ENCODE measurements around the gene STK32C. TPM values are rescaled to one million over a fixed set of nuclear protein-coding genes. Genes with fewer than 3 reads are reported as not detected.

Gene STK32C
- total RNA-seq, 2 donors from 2014 or later = 8.4 to 9.9 TPM

DNA sequence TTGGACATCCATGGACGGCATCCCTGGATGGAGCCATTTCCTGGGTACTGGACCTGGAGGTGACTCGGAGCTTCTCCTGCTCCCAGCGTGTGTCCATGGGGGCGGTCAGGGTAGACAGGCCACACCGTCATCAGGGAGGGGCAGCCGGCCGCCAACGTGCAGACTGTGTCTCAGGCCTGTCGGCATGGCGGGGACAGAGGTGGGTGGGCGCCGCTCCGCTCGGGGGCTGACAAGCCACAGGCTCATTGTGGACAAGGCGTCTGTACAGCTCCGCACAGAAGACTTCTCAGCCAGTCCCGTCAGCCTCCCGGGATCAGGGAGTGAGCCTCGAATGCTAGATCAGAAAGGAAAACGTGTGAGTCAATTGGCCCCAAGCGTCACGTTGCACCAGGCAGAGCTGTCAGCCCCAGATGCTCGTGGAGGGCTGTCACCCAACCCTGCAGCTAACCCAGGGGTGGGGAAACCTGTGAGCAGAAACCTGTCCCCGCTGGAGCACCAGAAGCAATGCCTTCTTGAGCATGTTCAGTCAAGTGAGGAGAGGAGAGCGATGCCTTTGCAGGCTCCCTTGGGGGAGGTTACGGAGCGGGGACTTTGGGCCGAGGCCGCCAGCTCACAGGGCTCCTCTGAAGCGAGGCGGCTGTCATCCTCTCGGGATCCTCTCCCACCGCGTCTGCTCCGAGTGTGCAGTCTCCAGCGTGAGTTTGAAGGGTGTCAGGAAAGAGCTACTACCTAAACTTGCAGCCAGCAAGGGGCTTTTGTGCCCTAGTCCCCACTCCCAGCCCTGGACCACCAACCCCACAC is 137.0 kb downstream of the STK32C start:
- peaks cover 2% of the 10 kb centered on the region for H3K27me3 Mint-ChIP-seq (ENCODE audit: insufficient read depth)
- WGBS, 2 experiments (ENCODE audit: insufficient coverage in 1 of 2, insufficient read length in 1 of 2) = 84 to 88% methylated on average over 30 to 36 of the region's 36 CpGs
- peaks cover 7% of the 10 kb centered on the region for H3K9me3 Mint-ChIP-seq
- H3K4me3 Mint-ChIP-seq = no peak overlapping the region
- no peak for TF ChIP-seq CTCF (conservative IDR thresholded peaks at IDR 0.05)
- no peak for DNase-seq
- Histone ChIP-seq H3K27me3 (ENCODE audit: control insufficient read depth, insufficient read depth, low read length, poor library complexity, severe bottlenecking) (peaks cover 9% of the 10 kb centered on the region), H3K9ac (ENCODE audit: extremely low read depth, low read length, poor library complexity, severe bottlenecking) (no peak overlapping the region), H3K4me3 (ENCODE audit: low read length) (no peak overlapping the region), H3K9me3 (ENCODE audit: control insufficient read depth, low read length) (no peaks in the 10 kb centered on the region), H3K36me3 (ENCODE audit: control insufficient read depth, insufficient read depth, low read length) (no peaks in the 10 kb centered on the region), H3K4me1 (ENCODE audit: control insufficient read depth, insufficient read depth, low read length) (no peaks in the 10 kb centered on the region), H3K27ac (ENCODE audit: low read depth, low read length) (no peak overlapping the region)
- no peaks in the 10 kb centered on the region for H3K36me3 Mint-ChIP-seq (ENCODE audit: low read depth)
- no peaks in the 10 kb centered on the region for H3K4me1 Mint-ChIP-seq
- no peak overlapping the region for H3K27ac Mint-ChIP-seq

GRCh38 chr10:132169766-132170560 is 137.8 kb downstream of the STK32C start:
- H3K27ac ChIP-seq (ENCODE audit: low read depth, low read length) = no peak overlapping the region
- TF ChIP-seq CTCF (conservative IDR thresholded peaks at IDR 0.05) = peak; percentile 20
- H3K27me3 ChIP-seq (ENCODE audit: control insufficient read depth, insufficient read depth, low read length, poor library complexity, severe bottlenecking) = peaks cover 3% of the 10 kb centered on the region
- H3K36me3 Mint-ChIP-seq (ENCODE audit: low read depth) = no peaks in the 10 kb centered on the region
- H3K4me3 Mint-ChIP-seq = no peak overlapping the region
- H3K27ac Mint-ChIP-seq = no peak overlapping the region
- H3K9me3 ChIP-seq (ENCODE audit: control insufficient read depth, low read length) = no peaks in the 10 kb centered on the region
- 91 to 93% methylated on average over 41 to 46 of the region's 46 CpGs for WGBS, 2 experiments (ENCODE audit: insufficient coverage in 1 of 2, insufficient read length in 1 of 2)
- no peaks in the 10 kb centered on the region for H3K4me1 ChIP-seq (ENCODE audit: control insufficient read depth, insufficient read depth, low read length)
- peaks cover 7% of the 10 kb centered on the region for H3K9me3 Mint-ChIP-seq
- DNase-seq = no peak
- H3K4me3 ChIP-seq (ENCODE audit: low read length) = no peak overlapping the region
- H3K36me3 ChIP-seq (ENCODE audit: control insufficient read depth, insufficient read depth, low read length) = no peaks in the 10 kb centered on the region
- H3K4me1 Mint-ChIP-seq = no peaks in the 10 kb centered on the region
- H3K9ac ChIP-seq (ENCODE audit: extremely low read depth, low read length, poor library complexity, severe bottlenecking) = no peak overlapping the region
- H3K27me3 Mint-ChIP-seq (ENCODE audit: insufficient read depth) = peaks cover 2% of the 10 kb centered on the region

DNA sequence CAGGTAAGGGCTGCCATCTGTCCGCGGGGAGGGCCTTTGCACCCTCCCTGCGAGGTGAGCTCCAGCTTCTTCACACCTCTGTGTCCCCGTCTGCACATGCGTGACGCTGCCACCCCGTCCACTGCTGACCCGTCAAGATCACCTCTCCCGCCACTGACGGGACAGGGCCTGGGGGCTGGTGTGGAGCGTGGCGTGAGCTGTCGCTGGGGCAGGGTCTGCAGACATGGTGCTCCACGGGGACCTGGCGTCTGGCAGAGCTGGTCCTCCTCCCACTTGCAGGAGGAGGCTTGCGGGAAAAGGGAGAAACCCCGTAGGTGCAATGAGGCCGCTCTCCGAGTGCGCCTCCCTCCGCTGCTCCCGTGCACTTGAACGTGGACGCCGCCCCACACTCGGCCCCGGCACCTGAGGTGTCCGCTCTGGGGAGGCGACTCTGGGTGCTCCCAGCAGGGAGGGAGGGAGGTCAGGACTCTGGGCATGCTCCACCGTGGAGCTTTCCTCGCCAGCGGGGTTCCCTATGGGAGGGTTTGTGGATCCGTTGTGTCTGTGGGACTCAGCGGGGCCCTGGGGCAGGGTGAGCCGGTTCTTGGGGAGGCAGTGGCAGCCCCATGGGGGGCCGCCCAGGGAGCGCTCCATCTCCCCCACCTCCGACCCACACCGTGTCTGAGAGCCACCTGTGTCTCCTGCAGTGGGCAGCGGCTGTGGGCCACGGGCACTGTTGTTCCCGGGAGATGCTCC is 138.6 kb downstream of the STK32C start:
- WGBS, 2 experiments (ENCODE audit: insufficient coverage in 1 of 2, insufficient read length in 1 of 2) = 94 to 97% methylated on average over 30 to 42 of the region's 42 CpGs
- no peak overlapping the region for H3K27ac Mint-ChIP-seq
- TF ChIP-seq CTCF (conservative IDR thresholded peaks at IDR 0.05) = no peak
- peaks cover 2% of the 10 kb centered on the region for H3K27me3 Mint-ChIP-seq (ENCODE audit: insufficient read depth)
- no peak overlapping the region for H3K9ac ChIP-seq (ENCODE audit: extremely low read depth, low read length, poor library complexity, severe bottlenecking)
- no peaks in the 10 kb centered on the region for H3K4me1 ChIP-seq (ENCODE audit: control insufficient read depth, insufficient read depth, low read length)
- H3K9me3 ChIP-seq (ENCODE audit: control insufficient read depth, low read length) = no peaks in the 10 kb centered on the region
- H3K4me3 Mint-ChIP-seq = no peak overlapping the region
- H3K9me3 Mint-ChIP-seq = peaks cover 5% of the 10 kb centered on the region
- no peak for DNase-seq
- no peak overlapping the region for H3K27ac ChIP-seq (ENCODE audit: low read depth, low read length)
- H3K4me3 ChIP-seq (ENCODE audit: low read length) = no peak overlapping the region
- H3K36me3 ChIP-seq (ENCODE audit: control insufficient read depth, insufficient read depth, low read length) = no peaks in the 10 kb centered on the region
- no peaks in the 10 kb centered on the region for H3K4me1 Mint-ChIP-seq
- no peaks in the 10 kb centered on the region for H3K36me3 Mint-ChIP-seq (ENCODE audit: low read depth)
- no peaks in the 10 kb centered on the region for H3K27me3 ChIP-seq (ENCODE audit: control insufficient read depth, insufficient read depth, low read length, poor library complexity, severe bottlenecking)

Measured in endodermal cell (in vitro differentiated cells).